Breast epithelium (tissue), 3 donors: Measurements from ENCODE around the gene MORN1.

Experiments
- POLR2A ChIP-seq: fragments of 450-650 bp; IDR thresholded peaks from one replicate; pipeline ENCODE4 v1.6.1; 2016; ENCODE audit warnings: antibody characterized with exemption, mild to moderate bottlenecking, moderate library complexity
- TF ChIP-seq, protein P1 (sequence below), 3 donors: fragments of 450-650 bp; IDR thresholded peaks; one replicate each; pipeline ENCODE4 v1.5.1; 2016 to 2017; ENCODE audit warnings: antibody characterized with exemption in 3 of 3, mild to moderate bottlenecking in 3 of 3, moderate library complexity in 3 of 3

DNA sequence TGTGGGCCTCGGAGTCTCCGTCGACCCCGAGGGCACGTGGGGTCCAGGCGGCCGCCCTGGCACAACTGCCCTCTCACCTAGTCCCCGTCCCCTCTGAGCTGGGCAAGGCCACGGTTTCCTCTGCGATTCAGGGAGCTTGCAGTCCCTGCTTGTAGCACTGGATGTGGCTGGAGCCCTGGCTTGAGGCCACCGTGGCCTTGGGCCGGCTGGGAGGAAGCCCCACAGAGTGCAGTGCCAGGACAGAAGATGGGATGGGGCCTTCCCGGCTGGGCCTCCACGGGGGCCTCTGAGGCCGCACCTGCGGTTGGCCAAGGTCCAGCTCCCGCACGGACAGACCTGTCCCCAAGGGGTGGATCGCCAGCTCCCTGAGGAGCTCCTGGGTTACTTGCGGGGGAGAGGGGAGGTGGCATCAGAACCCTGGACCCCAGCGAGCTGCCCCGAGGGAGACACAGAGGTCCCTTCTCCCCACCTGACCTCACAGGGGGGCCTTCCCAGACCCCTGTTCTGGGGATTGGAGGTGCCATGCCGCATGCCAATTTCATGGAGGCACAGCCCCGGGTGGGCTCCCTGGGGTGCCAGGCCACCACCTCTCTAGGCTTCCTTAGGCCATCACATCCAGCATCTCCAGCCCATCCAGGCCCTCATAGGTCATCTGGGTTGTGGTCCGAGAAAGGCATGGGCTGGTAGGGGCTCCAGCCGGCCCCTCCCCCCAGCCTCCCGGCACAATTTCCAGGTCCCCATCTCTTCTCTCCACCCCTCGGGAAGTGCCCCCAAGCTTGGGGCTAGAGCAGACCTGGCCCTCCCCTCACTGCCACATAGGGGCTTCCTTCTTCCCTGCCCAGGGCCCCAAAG lies 80.8 kb downstream of the MORN1 start:
- TF ChIP-seq, protein P1, sequence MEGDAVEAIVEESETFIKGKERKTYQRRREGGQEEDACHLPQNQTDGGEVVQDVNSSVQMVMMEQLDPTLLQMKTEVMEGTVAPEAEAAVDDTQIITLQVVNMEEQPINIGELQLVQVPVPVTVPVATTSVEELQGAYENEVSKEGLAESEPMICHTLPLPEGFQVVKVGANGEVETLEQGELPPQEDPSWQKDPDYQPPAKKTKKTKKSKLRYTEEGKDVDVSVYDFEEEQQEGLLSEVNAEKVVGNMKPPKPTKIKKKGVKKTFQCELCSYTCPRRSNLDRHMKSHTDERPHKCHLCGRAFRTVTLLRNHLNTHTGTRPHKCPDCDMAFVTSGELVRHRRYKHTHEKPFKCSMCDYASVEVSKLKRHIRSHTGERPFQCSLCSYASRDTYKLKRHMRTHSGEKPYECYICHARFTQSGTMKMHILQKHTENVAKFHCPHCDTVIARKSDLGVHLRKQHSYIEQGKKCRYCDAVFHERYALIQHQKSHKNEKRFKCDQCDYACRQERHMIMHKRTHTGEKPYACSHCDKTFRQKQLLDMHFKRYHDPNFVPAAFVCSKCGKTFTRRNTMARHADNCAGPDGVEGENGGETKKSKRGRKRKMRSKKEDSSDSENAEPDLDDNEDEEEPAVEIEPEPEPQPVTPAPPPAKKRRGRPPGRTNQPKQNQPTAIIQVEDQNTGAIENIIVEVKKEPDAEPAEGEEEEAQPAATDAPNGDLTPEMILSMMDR (IDR thresholded peaks at IDR 0.05) = no peak
- no peak for TF ChIP-seq POLR2A
